ENCODE data around the gene PSMA5.

The PSMA5 gene

GRCh38 chr1:109381573-109381972 lies 44.7 kb downstream of the PSMA5 start:
- no peak overlapping the region for H3K27ac ChIP-seq (ENCODE audit: low read depth, low read length)
- no peak overlapping the region for H3K4me2 ChIP-seq (ENCODE audit: low read length)
- H3K4me3 ChIP-seq (ENCODE audit: low read length) = no peak overlapping the region
- no peak for TF ChIP-seq EZH2phosphoT487 (IDR thresholded peaks at IDR 0.05; ENCODE audit: borderline replicate concordance, low read length)
- TF ChIP-seq CTCF (IDR thresholded peaks at IDR 0.05; ENCODE audit: low read depth, low read length, poor library complexity, severe bottlenecking) = no peak
- no peaks in the 10 kb centered on the region for H3K9me3 ChIP-seq (ENCODE audit: control insufficient read depth, insufficient read depth, low read length)
- no peaks in the 10 kb centered on the region for H4K20me1 ChIP-seq (ENCODE audit: control insufficient read depth, insufficient read depth, low read depth, low read length)
- no peaks in the 10 kb centered on the region for H3K27me3 ChIP-seq (ENCODE audit: control insufficient read depth, low read length)
- no peaks in the 10 kb centered on the region for H3K9me2 ChIP-seq (replicated peaks; ENCODE audit: control insufficient read depth, low read length)
- H3K36me3 ChIP-seq (ENCODE audit: control insufficient read depth, low read length) = no peaks in the 10 kb centered on the region
- H3K79me2 ChIP-seq (ENCODE audit: control insufficient read depth, low read length) = peaks cover 9% of the 10 kb centered on the region; the same call in 1 of the 2 replicates
- peaks cover 6% of the 10 kb centered on the region for H3K4me1 ChIP-seq (ENCODE audit: control insufficient read depth, low read length)
- H3F3A ChIP-seq (ENCODE audit: control insufficient read depth, insufficient read depth) = no peaks in the 10 kb centered on the region; the same call in none of the 2 replicates

GRCh38 chr1:109379907-109380306 lies 46.3 kb downstream of the PSMA5 start:
- H3K36me3 ChIP-seq (ENCODE audit: control insufficient read depth, low read length) = no peaks in the 10 kb centered on the region

GRCh38 chr1:109379422-109379821 lies 46.8 kb downstream of the PSMA5 start:
- Histone ChIP-seq H3K27me3 (ENCODE audit: control insufficient read depth, low read length) (no peaks in the 10 kb centered on the region), H3K27ac (ENCODE audit: low read depth, low read length) (no peak overlapping the region), H3K9me3 (ENCODE audit: control insufficient read depth, insufficient read depth, low read length) (no peaks in the 10 kb centered on the region), H3K36me3 (ENCODE audit: control insufficient read depth, low read length) (no peaks in the 10 kb centered on the region), H3K4me1 (ENCODE audit: control insufficient read depth, low read length) (peaks cover 3% of the 10 kb centered on the region; the same call in 1 of the 2 replicates), H3K4me3 (ENCODE audit: low read length) (no peak overlapping the region), H3K9me2 (replicated peaks; ENCODE audit: control insufficient read depth, low read length) (no peaks in the 10 kb centered on the region), H3K4me2 (ENCODE audit: low read length) (no peak overlapping the region), H3F3A (ENCODE audit: control insufficient read depth, insufficient read depth) (no peaks in the 10 kb centered on the region; the same call in 1 of the 2 replicates), H3K79me2 (ENCODE audit: control insufficient read depth, low read length) (peaks cover 11% of the 10 kb centered on the region), H4K20me1 (ENCODE audit: control insufficient read depth, insufficient read depth, low read depth, low read length) (no peaks in the 10 kb centered on the region)
- no peak for TF ChIP-seq EZH2phosphoT487 (IDR thresholded peaks at IDR 0.05; ENCODE audit: borderline replicate concordance, low read length)
- TF ChIP-seq CTCF (IDR thresholded peaks at IDR 0.05; ENCODE audit: low read depth, low read length, poor library complexity, severe bottlenecking) = no peak

More at GRCh38 chr1:109379907-109380306, 46.3 kb downstream of the PSMA5 start:
- no peaks in the 10 kb centered on the region for H3K9me3 ChIP-seq (ENCODE audit: control insufficient read depth, insufficient read depth, low read length)
- H3K4me1 ChIP-seq (ENCODE audit: control insufficient read depth, low read length) = no peaks in the 10 kb centered on the region; the same call in 1 of the 2 replicates
- TF ChIP-seq CTCF (IDR thresholded peaks at IDR 0.05; ENCODE audit: low read depth, low read length, poor library complexity, severe bottlenecking) = no peak
- no peak for TF ChIP-seq EZH2phosphoT487 (IDR thresholded peaks at IDR 0.05; ENCODE audit: borderline replicate concordance, low read length)
- no peaks in the 10 kb centered on the region for H4K20me1 ChIP-seq (ENCODE audit: control insufficient read depth, insufficient read depth, low read depth, low read length)
- H3K4me3 ChIP-seq (ENCODE audit: low read length) = no peak overlapping the region
- no peak overlapping the region for H3K4me2 ChIP-seq (ENCODE audit: low read length)
- H3F3A ChIP-seq (ENCODE audit: control insufficient read depth, insufficient read depth) = no peaks in the 10 kb centered on the region; the same call in 1 of the 2 replicates
- no peaks in the 10 kb centered on the region for H3K9me2 ChIP-seq (replicated peaks; ENCODE audit: control insufficient read depth, low read length)
- peaks cover 6% of the 10 kb centered on the region for H3K79me2 ChIP-seq (ENCODE audit: control insufficient read depth, low read length)
- no peaks in the 10 kb centered on the region for H3K27me3 ChIP-seq (ENCODE audit: control insufficient read depth, low read length)
- no peak overlapping the region for H3K27ac ChIP-seq (ENCODE audit: low read depth, low read length)
